DLD1 (cell line): ENCODE results near the gene CTDSP1.

Source experiments
- in situ Hi-C: cut with HindIII; loops from 2 replicates; pipeline ENCODE4 v1.10.0; 2017; ENCODE audit warnings: low sequenced_read_pairs

The CTDSP1 gene

GRCh38 chr2:218382785-218383184 is 16.9 kb upstream of the CTDSP1 start:
- in situ Hi-C loops, result no loop called here

GRCh38 chr2:218383892-218384519 is 15.7 kb upstream of the CTDSP1 start:
- in situ Hi-C loops, result no loop called here

GRCh38 chr2:218384975-218385374 is 14.7 kb upstream of the CTDSP1 start:
- in situ Hi-C loops, result no loop called here

GRCh38 chr2:218386505-218387368 is 12.9 kb upstream of the CTDSP1 start:
- in situ Hi-C loops, result no loop called here

- in situ Hi-C loops, result no loop called here
Observed at GRCh38 chr2:218387369-218388194, 12.1 kb upstream of the CTDSP1 start.

- in situ Hi-C loops, result no loop called here
Observed at GRCh38 chr2:218389333-218390150, 10.1 kb upstream of the CTDSP1 start.

GRCh38 chr2:218391202-218391601 is 8.5 kb upstream of the CTDSP1 start:
- in situ Hi-C loops, result no loop called here

- in situ Hi-C loops, result no loop called here
Observed at GRCh38 chr2:218392459-218392858, 7.2 kb upstream of the CTDSP1 start.

- in situ Hi-C loops, result no loop called here
Observed at GRCh38 chr2:218392891-218393462, 6.7 kb upstream of the CTDSP1 start.

GRCh38 chr2:218393750-218394290 is 5.8 kb upstream of the CTDSP1 start:
- in situ Hi-C loops, result no loop called here

- in situ Hi-C loops, result no loop called here
Observed at GRCh38 chr2:218394298-218395089, 5.2 kb upstream of the CTDSP1 start.

GRCh38 chr2:218395090-218395444 is 4.6 kb upstream of the CTDSP1 start:
- in situ Hi-C loops, result no loop called here

- in situ Hi-C loops, result no loop called here
Observed at GRCh38 chr2:218395456-218395825, 4.2 kb upstream of the CTDSP1 start.

GRCh38 chr2:218395826-218396687 is 3.6 kb upstream of the CTDSP1 start:
- in situ Hi-C loops, result no loop called here

GRCh38 chr2:218396688-218397462 is 2.8 kb upstream of the CTDSP1 start:
- in situ Hi-C loops, result no loop called here

- in situ Hi-C loops, result no loop called here
Observed at GRCh38 chr2:218397463-218397819, 2.2 kb upstream of the CTDSP1 start.

GRCh38 chr2:218397820-218398436 is 1.7 kb upstream of the CTDSP1 start:
- in situ Hi-C loops, result no loop called here
